HG03066 (cell line): ENCODE results near the gene CDK5RAP2.
"Not testable (repeated sequence)": the region's sequence is repeated elsewhere in the genome, so short reads cannot be mapped to it uniquely, and the experiment has no call there.

ENCODE experiments used
- ATAC-seq: cut with Tn5 transposase; IDR thresholded peaks from one replicate; pipeline ENCODE4 v1.9.1; 2021; ENCODE audit warnings: low read depth; ENCODE audit not compliant: unreplicated experiment

Gene CDK5RAP2

DNA sequence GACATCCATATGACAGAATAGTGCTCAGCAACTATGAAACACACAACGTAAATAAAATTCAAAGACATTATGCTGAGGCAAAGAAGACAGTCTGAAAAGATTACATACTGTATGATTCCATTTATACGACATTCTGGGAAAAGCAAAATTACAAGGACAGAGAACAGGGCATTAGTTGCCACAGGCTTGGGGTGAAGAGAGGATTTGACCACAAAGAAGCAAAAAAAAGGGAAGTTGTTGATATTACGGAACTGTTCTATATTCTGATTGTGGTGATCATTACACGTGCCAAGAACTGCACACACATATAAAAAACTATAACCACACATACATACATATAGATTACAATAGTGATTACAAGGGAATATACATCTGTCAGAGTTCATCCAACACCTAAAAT is 24.1 kb downstream of the CDK5RAP2 start:
- no peak for ATAC-seq

DNA sequence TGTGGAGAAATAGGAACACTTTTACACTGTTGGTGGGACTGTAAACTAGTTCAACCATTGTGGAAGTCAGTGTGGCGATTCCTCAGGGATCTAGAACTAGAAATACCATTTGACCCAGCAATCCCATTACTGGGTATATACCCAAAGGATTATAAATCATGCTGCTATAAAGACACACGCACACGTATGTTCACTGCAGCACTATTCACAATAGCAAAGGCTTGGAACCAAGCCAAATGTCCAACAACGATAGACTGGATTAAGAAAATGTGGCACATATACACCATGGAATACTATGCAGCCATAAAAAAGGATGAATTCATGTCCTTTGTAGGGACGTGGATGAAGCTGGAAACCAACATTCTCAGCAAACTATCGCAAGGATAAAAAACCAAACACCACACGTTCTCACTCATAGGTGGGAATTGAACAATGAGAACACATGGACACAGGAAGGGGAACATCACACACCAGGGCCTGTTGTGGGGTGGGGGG is 27.7 kb downstream of the CDK5RAP2 start:
- ATAC-seq: not testable (repeated sequence)

DNA sequence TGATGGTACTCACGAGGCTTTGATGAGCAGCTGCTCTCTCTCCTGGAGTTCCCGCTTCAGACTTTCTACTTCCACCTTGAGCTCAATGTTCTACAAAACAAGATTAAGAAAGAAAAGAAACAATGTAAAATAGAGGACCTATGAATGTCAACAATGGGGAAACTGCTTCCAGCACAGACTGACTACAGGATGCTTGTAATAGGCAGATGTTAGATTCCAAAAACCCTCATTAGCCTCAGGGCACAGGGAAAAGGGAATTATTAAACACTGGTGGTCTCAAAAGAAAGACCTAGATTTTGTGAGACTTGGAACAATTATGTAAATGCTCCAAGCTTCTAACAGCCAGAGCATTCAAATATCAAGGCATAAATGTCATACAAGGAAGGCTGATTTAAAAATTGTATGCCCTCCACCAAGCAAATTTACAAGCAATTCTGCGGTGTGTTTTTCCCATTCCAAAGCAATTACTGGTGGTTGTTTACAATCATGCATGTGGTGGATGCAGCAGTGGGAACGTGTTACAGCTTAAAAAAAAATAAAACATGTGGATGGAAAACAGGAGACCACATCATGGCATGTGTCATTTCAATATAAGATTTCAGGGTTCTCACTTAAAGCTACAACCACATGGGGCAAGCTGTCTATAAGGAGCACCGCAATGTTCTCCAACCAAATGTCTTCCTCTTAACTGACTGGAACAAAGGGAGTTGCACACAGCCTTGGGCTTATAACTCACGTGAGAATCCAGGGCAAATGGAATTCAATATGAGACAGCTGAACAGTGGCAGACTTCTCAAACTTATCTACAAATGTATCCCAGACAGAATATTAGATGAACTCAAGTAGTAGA is 34.0 kb downstream of the CDK5RAP2 start:
- no peak for ATAC-seq

DNA sequence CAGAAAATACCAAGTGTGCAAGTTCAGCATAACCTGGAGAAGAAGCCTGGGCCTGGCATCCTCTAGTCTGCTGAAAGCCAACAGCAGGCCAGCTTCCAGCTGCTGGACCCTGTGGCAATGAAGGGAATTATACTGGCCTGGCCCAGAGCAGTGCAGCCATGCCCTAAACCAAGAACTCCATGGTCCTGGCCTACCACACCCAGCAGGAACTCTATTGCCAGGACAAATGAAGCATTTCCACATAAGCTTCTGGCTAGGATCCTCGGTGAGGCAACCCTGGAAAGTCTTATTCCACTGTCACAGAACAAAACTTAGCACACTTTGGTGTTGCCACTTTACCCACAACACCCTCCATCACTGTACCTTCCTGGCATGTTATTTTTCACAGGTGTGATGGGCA is 35.5 kb downstream of the CDK5RAP2 start:
- ATAC-seq: no peak

DNA sequence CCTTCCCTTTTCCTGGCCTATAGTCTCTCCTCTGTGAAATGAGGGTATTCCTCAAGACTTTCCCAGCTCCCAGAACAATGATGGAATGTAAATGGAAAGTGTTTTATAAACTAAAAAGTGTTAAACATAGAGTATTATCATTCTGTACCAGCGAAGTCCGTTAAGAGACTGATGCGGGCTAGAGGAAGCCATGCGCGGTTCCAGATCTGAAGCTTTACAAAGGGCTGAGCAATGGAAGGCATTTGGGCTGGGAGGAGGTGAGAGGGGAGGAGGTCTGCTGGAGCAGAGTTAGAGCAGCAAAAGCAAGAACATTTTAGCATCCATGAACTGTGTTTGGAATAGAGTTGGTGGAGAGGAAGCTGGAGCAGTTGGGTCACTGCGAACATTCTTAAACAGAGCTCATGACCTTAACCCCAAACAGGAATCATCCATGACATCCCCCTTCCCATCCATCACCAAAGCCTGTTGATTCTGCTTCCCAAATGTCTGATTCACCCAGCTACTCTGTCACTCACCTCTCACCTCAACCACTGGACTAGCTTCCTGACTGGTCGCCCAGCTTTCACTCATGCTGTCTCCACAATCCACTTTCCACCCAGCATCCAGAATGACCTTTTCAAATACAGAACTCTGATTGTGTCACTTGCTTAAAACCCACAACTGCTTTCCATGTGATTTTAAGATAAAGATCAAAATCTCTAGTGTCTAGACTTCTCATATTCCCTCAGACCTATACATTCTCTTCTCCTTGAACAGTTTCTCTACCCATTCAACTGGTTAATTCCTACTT is 37.1 kb downstream of the CDK5RAP2 start:
- ATAC-seq: no peak

DNA sequence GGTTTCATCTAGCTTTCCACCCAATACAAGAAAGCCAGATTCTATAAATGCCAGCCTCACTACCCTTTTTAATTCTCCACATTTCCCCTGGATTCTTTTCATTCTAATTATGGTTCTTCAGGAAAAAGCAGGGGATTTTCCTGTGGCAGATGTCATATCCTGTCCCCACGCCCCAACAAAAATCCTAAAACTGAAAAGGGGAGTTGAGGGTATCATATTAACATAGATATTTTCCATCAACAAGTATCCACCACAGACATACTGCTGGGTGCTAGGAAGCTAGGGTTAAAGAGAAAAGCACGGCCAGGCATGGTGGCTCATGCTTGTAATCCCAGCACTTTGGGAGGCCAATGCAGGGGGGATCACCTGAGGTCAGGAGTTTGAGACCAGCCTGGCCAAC is 38.0 kb downstream of the CDK5RAP2 start:
- no peak for ATAC-seq

DNA sequence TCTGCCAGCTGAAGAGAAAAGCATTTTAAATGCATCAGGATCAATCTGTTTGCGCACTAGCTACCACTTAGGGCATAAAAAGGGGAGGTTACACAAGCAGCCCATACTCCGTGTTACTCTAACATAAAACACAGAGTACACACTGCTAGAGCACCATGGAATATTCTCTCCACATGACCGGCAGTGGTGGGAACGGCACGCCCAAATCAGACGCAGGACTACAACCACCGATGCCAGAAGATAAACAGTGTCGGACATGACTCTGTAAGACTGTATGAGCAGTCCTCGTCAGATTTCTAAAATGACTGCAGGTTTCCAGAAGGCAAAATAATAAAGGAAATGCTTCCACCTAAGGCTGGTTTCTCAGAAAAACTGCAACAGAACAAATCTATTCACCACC is 40.0 kb downstream of the CDK5RAP2 start:
- ATAC-seq: no peak

DNA sequence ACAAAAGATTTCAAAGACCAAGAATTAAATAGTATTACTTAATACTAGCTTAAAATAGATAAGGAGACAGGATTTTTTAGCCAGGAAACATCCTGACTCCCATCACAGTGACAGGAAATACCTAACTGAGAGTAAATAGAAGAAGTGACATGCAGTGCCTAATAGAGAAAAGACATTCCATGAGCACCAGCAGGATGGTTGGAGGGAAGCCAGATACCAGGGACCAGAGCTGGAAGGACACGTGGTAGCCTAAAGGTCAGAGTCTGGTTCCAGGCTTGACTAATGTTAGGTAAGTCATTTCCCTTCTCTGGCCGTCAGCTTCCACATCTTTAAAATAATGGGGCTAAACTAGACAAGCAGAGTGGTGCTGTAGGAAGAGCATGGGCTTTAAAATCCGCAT is 41.6 kb downstream of the CDK5RAP2 start:
- no peak for ATAC-seq

DNA sequence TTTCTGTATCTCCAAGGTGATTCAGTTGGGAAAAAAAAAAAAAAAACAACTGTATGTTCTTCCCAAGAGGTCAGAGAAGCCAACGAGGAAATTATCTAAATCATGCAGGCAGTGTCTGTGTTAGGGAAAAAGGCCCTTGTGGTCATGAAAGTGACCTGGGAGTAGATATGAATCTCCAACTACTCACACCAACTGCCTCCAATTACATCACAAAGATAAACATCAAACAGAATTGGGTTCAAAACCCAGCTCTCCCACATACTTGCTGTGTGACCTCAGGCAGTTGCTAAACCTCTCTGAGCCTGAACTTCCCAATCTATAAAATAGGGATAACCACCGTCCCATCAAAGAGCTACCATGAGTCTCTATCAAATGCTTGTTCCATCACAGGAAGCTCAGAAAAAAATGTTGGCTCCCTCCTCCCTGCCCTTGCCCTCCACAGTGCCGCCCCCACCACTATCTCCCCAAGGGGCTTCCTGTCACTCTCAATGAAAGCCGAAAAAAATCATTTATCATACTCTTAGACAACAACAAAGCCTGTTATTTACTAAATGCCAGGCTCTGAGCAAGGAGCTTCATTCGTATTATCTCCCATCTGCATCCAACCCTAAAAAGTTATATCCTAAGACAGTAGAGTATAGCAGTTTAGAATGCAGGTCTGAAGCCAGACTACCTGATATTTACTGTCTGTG is 42.9 kb downstream of the CDK5RAP2 start:
- no peak for ATAC-seq

DNA sequence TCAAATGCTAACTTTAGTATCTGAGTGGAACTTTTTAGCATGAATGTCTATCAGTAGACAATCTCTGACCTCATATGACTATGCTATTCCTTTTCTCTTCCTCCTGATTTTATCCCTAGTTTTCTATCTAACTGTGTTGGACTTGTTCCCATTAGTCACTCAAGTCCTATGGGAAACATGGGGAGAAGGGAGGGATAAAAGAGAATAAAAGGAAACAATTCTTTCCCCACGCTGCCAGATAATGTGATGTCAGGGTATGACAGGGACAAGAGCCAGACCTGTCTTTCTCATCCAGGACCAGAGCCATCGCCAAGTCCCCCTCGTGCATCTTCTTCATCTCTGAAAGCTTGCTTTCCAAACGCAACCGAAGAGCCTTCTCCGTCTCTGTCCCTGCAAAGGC is 43.9 kb downstream of the CDK5RAP2 start:
- ATAC-seq: no peak

DNA sequence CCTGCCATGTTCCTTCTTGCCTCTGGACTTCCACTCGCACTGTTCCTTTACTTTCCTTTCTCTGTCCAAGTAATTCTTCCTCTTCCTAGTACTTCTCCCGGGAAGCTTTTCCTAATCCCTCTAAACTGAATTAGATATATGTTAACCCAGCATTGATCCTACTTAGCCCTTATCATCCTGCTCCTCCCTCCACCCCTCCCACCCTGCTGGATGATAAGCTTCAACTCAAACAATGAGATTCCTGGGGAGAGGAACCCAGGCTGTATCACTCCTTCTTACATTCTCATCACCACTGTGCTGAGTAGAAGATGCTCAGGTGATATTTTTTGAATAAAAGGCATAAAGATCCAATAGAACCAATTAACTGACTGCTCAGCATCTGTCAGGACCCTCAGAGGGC is 45.7 kb downstream of the CDK5RAP2 start:
- ATAC-seq: no peak

DNA sequence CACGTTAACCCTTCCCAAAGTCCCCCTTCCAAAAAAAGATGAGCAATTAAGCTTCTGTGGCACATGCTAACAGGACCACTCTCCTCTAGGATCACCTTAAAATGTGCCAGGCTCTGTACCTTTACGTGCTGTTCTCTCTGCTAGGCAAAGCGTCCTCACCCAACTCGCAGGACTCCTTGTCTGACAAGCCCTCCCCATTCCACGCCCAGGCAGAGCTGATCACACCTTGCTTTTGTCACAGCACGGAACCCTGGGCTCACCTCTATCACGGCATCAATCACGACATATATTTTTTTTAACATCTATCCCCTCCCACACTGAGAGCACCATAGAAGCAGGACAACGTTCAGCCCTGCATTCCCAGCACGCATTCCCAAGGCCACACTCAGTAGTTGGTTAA is 47.1 kb downstream of the CDK5RAP2 start:
- no peak for ATAC-seq

DNA sequence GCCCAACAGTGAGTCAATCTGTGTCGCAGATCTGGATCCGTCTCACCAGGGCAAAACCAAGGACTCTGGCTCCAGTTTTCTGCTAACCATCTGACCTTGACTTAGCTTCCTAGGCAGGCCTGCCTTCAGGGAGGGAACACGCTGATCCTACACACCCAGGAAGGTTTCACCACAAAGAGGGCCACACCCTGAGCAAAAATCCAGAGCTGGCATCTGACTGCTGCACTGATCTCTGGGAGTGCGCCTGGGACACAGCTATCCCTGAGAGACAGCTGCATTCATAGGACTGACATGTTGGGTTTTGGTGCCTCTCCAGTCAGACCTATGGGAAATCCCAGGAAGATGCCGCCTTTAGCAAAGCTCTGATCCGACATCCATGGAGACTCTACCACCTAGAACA is 47.5 kb downstream of the CDK5RAP2 start:
- no peak for ATAC-seq

DNA sequence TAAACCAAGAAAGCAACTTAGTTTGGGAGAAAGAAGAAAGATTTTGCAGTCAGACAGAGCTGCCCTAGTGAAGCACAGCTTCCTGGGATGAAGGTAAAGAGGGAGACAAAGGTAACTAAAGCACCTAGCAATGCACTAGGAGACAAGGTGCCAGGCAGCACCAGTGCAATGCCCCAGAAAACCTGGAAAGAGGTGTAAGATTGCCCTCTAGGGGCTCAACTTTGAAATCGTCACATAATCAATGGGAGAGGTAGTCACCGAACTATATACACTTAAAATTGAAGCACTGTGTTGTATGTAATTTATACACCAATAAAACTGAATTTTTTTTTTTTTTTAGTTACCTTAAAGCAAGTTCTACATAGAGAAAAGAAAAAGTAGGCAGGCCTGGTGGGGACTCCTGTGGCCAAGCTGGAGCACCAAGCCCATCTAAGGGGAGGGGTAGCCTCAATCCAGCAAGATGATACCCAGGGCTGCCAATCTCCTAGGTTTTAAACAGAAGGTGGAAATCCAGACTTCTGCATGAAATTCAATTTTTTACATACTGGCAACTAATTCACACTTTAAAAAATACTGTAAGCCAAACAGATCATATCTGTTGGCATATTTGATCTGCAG is 48.2 kb downstream of the CDK5RAP2 start:
- no peak for ATAC-seq

DNA sequence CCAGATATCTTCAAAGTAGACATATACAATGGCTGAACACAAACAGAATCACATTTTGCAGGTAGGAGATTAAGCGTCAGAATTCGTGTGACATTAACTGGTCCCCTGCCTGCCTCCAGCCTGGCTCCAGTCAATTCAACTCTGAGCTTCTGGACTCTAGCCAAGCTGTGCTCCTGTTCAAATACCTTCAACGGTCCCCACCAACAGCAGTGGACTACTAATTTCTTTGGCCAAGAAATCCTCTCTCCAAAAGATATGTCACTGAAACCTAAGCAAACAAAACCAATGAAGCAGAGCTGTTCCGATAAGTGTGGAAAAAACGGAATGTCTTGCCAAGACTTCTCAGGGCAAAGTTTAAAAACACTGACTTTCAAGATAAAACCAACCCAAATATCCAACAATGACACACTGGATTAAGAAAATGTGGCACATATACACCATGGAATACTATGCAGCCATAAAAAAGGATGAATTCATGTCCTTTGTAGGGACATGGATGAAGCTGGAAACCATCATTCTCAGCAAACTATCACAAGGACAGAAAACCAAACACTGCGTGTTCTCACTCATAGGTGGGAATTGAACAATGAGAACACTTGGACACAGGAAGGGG is 49.6 kb downstream of the CDK5RAP2 start:
- not testable (repeated sequence) for ATAC-seq

DNA sequence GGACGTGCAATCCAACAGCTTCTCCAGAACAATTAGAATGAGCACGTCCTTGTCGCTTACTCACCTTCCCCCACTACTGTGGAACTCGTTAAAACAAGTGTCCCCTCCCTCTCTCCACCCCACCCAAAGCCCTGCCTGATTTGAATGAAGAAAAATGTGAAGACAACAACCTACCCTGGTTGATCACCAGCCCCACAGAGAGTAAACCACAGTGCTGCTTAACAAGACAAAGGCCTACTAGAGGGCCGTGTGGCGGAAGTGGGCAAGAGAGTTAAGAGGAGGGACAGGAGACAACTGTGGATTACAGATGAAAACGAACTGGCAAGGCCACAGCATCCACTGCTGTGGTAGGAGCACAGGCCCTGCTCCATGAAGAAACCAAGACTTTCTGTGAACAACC is 51.1 kb downstream of the CDK5RAP2 start:
- ATAC-seq: no peak

DNA sequence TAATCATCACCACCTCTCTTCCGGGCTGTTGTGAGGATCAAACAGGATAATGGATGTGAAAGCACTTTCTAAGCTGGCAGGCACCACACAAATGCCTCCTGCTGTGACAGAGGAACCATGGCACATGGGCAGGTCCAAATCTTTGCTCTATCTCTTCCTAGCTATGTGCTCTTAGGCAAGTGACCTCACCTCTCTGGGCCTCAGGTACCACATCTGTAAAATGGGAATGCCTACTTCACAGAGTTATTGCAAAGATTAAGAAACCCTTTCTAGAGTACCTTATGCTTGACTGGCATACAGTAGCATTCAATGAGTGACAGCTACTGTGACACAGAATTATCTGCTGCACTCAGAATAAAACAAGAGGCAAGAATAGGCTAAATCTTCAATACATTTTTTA is 51.6 kb downstream of the CDK5RAP2 start:
- ATAC-seq: no peak

DNA sequence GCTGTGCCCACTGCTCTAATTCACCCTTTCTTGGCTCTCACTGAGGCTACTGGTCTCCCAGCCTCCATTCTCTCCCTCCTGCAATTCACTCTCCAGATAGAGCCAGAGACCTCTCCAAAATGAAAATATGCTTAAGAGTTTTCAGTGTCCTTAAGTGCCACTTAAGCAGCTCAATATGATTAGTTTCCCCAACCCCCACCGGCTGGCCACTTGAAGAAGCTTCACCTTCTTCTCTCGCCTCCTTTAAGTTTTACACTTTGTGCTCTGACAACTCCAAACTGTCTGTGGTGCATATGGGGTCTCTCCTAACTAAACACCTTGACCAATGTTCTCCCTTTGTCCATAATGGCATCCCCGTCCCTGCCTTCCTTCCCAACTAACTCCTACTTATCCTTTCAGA is 53.4 kb downstream of the CDK5RAP2 start:
- no peak for ATAC-seq

DNA sequence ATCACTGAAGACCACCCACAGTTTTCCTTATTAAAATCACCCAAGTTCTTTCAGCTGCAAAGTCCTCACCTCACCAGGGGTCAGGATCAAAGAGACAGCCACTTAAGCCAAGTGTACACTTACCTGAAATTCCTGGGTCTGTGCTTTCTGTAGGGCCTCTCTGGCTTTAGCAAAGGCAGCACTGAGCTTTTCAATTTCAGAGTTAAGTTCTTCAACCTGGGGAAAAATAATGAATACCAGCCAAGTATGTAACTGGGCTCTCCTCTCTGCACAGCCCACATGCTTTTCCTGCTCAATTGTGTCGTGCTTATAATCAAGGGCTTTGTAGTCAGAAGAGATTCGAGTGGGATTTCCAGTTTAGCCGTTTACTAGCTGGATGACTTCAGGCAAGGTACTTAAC is 55.1 kb downstream of the CDK5RAP2 start:
- ATAC-seq: no peak

DNA sequence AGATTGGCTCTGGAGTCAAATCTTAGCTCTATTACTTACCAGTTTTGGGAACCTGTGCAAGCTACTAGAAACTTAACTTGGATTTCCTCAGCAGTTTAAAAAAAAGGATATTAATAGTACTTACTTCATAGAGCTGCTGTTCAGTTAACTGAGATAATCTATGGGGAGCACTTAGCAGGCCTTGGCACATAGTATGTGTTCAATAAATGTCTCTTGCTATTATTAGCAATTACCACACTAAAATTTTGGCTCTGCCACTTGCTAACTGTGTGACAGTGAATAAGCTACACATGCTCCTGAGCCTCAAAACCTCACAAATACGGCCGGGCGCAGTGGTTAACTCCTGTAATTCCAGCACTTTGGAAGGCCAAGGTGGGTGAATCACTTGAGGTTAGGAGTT is 55.9 kb downstream of the CDK5RAP2 start:
- ATAC-seq: no peak
